RWPE1 (cell line): Measurements from ENCODE around the gene NOX3.

Experiments used
- CTCF ChIA-PET: fragments of 350-600 bp; sonication (Branson Sonifier 250); formaldehyde crosslinking; extraction: SDS; loops from one replicate; lab custom pipeline; 2021; lab: Yijun Ruan, JAX
- POLR2A ChIA-PET: fragments of 400-600 bp; formaldehyde crosslinking; extraction: SDS; loops from one replicate; lab custom pipeline; 2020; ENCODE audit warnings: antibody characterized with exemption; ENCODE audit not compliant: low non-redundant PET; lab: Yijun Ruan, JAX
- DNase-seq: peaks from one replicate; pipeline ENCODE4 v3.0.0; 2012; ENCODE audit warnings: low spot score
- H3K27ac ChIP-seq: fragments of 450-650 bp; 2 replicates; pipeline ENCODE4 v1.5.1; 2017
- CTCF ChIP-seq: fragments of 450-650 bp; conservative IDR thresholded peaks from 2 replicates; pipeline ENCODE4 v1.5.1; 2017; ENCODE audit warnings: low read depth, mild to moderate bottlenecking

Gene NOX3

GRCh38 chr6:155408981-155409380, 46.7 kb downstream of the NOX3 start:
- CTCF ChIA-PET = interaction anchor here (0.6 kb wide), 1 partner anchor 62 kb away, joined by 5 read pairs; no protein-coding TSS in a partner anchor
- H3K27ac ChIP-seq = no peak overlapping the region
- POLR2A ChIA-PET = no interaction called here
- no peak for DNase-seq
- TF ChIP-seq CTCF = no peak

DNA sequence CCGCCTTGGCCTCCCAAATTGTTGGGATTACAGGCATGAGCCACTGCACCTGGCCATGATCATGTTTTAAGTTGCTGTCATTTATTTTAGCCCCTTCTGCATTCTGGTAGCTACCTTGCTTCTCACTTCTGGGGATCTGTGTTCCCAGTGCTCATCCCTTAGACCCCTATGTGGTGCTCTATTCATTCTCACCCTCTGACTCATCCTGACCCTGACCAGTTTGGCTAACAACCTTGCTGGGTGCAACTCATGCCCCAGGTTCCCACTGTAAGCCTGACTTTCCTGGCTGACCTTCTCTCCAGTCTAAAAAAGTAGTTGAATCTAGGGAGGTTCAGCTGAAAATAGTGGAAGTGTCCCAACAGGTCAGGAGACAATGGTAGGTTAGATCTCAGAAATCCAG, 47.4 kb downstream of the NOX3 start:
- no peak overlapping the region for H3K27ac ChIP-seq
- TF ChIP-seq CTCF = no peak
- ChIA-PET POLR2A (no interaction called here), CTCF (interaction anchor here (0.6 kb wide), 1 partner anchor 63 kb away, joined by 5 read pairs; no protein-coding TSS in a partner anchor)
- DNase-seq = no peak

- ChIA-PET CTCF (no interaction called here), POLR2A (no interaction called here)
- no peak for TF ChIP-seq CTCF
- H3K27ac ChIP-seq = no peak overlapping the region
- DNase-seq = no peak
These were observed 48.8 kb downstream of the NOX3 start for GRCh38 chr6:155406801-155407200.

DNA sequence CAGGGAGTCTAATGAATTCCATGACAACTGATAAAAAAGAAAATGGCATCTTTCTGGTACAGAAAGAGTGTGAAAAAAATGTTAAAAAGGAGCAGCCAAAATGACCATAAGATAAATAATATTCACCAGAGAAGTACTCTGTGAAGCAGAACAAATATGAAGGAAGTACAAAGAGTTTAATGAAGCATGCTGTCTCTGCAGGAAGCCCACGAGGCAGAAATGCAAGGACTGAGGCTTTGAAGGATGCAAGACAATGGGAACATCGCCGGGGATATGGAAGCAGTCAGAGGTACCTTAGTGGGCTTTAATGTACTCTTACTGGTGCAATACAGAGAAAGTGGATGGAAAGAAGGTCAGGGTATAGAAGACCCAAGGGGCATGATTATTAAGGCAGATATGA, 50.7 kb downstream of the NOX3 start:
- ChIA-PET POLR2A (no interaction called here), CTCF (no interaction called here)

GRCh38 chr6:155402656-155403304, 52.9 kb downstream of the NOX3 start:
- CTCF ChIA-PET = interaction anchor here (0.6 kb wide), 1 partner anchor 1143 kb away, joined by 3 read pairs; no protein-coding TSS in a partner anchor
- POLR2A ChIA-PET = no interaction called here
- TF ChIP-seq CTCF = no peak
- no peak overlapping the region for H3K27ac ChIP-seq
- no peak for DNase-seq

More for the DNA sequence above, 50.7 kb downstream of the NOX3 start:
- H3K27ac ChIP-seq = no peak overlapping the region
- TF ChIP-seq CTCF = no peak
- no peak for DNase-seq

DNA sequence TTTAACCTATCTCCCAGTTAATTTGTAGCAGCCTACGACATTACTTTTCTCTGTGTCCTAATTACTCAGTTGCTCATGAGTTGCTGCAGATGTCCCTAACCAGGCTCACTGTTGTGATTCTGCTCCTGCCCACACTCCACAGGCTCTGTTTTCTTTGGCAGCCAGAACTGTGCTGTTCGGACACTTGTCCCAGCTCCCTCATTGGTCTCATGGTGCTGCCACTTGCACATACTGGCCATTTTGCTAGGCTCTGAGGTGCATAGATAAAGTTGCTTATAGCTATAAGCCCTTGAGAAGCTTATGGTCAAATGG, 55.0 kb downstream of the NOX3 start:
- ChIA-PET POLR2A (no interaction called here), CTCF (interaction anchor here (0.7 to 1.1 kb wide), 2 partner anchors 13 to 397 kb away, joined by 5 read pairs; no protein-coding TSS in a partner anchor)
- no peak for DNase-seq
- no peak overlapping the region for H3K27ac ChIP-seq
- TF ChIP-seq CTCF = no peak
